Activated CD4-positive, alpha-beta T cell treated with anti-CD3 and anti-CD28 coated beads, Interleukin-2, amount 50 U/mL, for 1 hour (primary cell): ENCODE data around the gene COL8A1.
"Not testable (repeated sequence)": the region's sequence is repeated elsewhere in the genome, so short reads cannot be mapped to it uniquely, and the experiment has no call there.

Source experiments
- DNase-seq: peaks from one replicate; pipeline ENCODE4 v3.0.0-alpha.2; 2020

COL8A1 gene

GRCh38 chr3:99638167-99638948 lies at the start of gene COL8A1:
COL8A1 (plus strand) TSS chr3:99638594; CDS start chr3:99790683, 152,089 bp downstream.
- no peak for DNase-seq

GRCh38 chr3:99589168-99589567 lies 49.2 kb upstream of the COL8A1 start:
- DNase-seq = not testable (repeated sequence)

- DNase-seq = no peak
Observed at GRCh38 chr3:99599894-99600293, 38.5 kb upstream of the COL8A1 start.

GRCh38 chr3:99601515-99601914 lies 36.9 kb upstream of the COL8A1 start:
- DNase-seq = no peak

- DNase-seq = no peak
Observed at GRCh38 chr3:99602183-99602582, 36.2 kb upstream of the COL8A1 start.

- DNase-seq = no peak
Observed at GRCh38 chr3:99607151-99607550, 31.2 kb upstream of the COL8A1 start.

GRCh38 chr3:99614768-99615167 lies 23.6 kb upstream of the COL8A1 start:
- DNase-seq = no peak

GRCh38 chr3:99620077-99620767 lies 18.2 kb upstream of the COL8A1 start:
- no peak for DNase-seq

GRCh38 chr3:99620976-99621375 lies 17.4 kb upstream of the COL8A1 start:
- no peak for DNase-seq

GRCh38 chr3:99624496-99625236 lies 13.7 kb upstream of the COL8A1 start:
- no peak for DNase-seq

- DNase-seq = no peak
Observed at GRCh38 chr3:99625237-99625622, 13.2 kb upstream of the COL8A1 start.

- DNase-seq = no peak
Observed at GRCh38 chr3:99625643-99626416, 12.6 kb upstream of the COL8A1 start.

- no peak for DNase-seq
Observed at GRCh38 chr3:99626417-99626788, 12.0 kb upstream of the COL8A1 start.

GRCh38 chr3:99627062-99627826 lies 11.2 kb upstream of the COL8A1 start:
- no peak for DNase-seq

GRCh38 chr3:99630815-99631214 lies 7.6 kb upstream of the COL8A1 start:
- DNase-seq = no peak

GRCh38 chr3:99633887-99634558 lies 4.4 kb upstream of the COL8A1 start:
- no peak for DNase-seq

- no peak for DNase-seq
Observed at GRCh38 chr3:99634881-99635280, 3.5 kb upstream of the COL8A1 start.

GRCh38 chr3:99635348-99635747 lies 3.0 kb upstream of the COL8A1 start:
- no peak for DNase-seq

GRCh38 chr3:99637016-99637367 lies 1.4 kb upstream of the COL8A1 start:
- no peak for DNase-seq

- DNase-seq = no peak
Observed at GRCh38 chr3:99637368-99638111, 854 bp upstream of the COL8A1 start.

GRCh38 chr3:99639579-99639978 lies 1.2 kb downstream of the COL8A1 start:
- no peak for DNase-seq
